HepG2 (cell line): ENCODE results near the gene C16orf95.

Experiments
- ARNTL ChIP-seq: sonication (generic); formaldehyde crosslinking; IDR thresholded peaks from 2 replicates; pipeline ENCODE4 v1.4.0; 2020; ENCODE audit warnings: mild to moderate bottlenecking, missing genetic modification reagents
- FOXK2 ChIP-seq: fragments of 450-650 bp; IDR thresholded peaks from 2 replicates; pipeline ENCODE4 v1.6.1; 2016
- TAF1 ChIP-seq: sonication (generic); formaldehyde crosslinking; IDR thresholded peaks from 2 replicates; pipeline ENCODE4 v1.4.0; 2020; ENCODE audit warnings: missing genetic modification reagents
- ZFP1 ChIP-seq: IDR thresholded peaks from 2 replicates; pipeline ENCODE4 v1.6.1; 2016

GRCh38 chr16:87321336-87322107 lies 4.3 kb upstream of the C16orf95 start:
- no peak for TF ChIP-seq FOXK2
- no peak for TF ChIP-seq TAF1 (CRISPR knock-in tag)
- no peak for TF ChIP-seq ZFP1
- TF ChIP-seq ARNTL (CRISPR knock-in tag), result no peak
